H9 (cell line): ENCODE measurements around the gene G6PC2. TPM values are rescaled to one million over a fixed set of nuclear protein-coding genes. Genes with fewer than 3 reads are reported as not detected.

ENCODE experiments used
- DNase-seq: peaks from one replicate; pipeline ENCODE4 v3.0.0-alpha.2; 2017
- H2AFZ ChIP-seq: one replicate; pipeline ENCODE4 v1.6.1; 2013; ENCODE audit warnings: mild to moderate bottlenecking, low read length, control low read depth, moderate library complexity
- H2AK5ac ChIP-seq: 2 replicates; pipeline ENCODE4 v1.6.1; 2013; ENCODE audit warnings: low read length, control low read depth, mixed read lengths; ENCODE audit not compliant: insufficient read length
- H2BK120ac ChIP-seq: one replicate; pipeline ENCODE4 v1.6.1; 2013; ENCODE audit warnings: low read depth, mild to moderate bottlenecking, low read length, control low read depth, inconsistent platforms; ENCODE audit not compliant: poor library complexity, severe bottlenecking
- H2BK12ac ChIP-seq: 2 replicates; pipeline ENCODE4 v1.6.1; 2013; ENCODE audit warnings: low read length, control low read depth, mixed read lengths, low read depth; ENCODE audit not compliant: insufficient read length
- H2BK15ac ChIP-seq: 2 replicates; pipeline ENCODE4 v1.6.1; 2013; ENCODE audit warnings: low read depth, low read length, control low read depth
- H2BK20ac ChIP-seq: one replicate; pipeline ENCODE4 v1.6.1; 2013; ENCODE audit warnings: low read depth, mild to moderate bottlenecking, low read length, control low read depth, inconsistent platforms; ENCODE audit not compliant: poor library complexity, severe bottlenecking
- H2BK5ac ChIP-seq: 2 replicates; pipeline ENCODE4 v1.6.1; 2013; ENCODE audit warnings: low read length, control low read depth, mixed read lengths; ENCODE audit not compliant: insufficient read length
- H3K14ac ChIP-seq: 2 replicates; pipeline ENCODE4 v1.6.1; 2013; ENCODE audit warnings: low read length, control low read depth; ENCODE audit not compliant: insufficient read depth
- H3K18ac ChIP-seq: 2 replicates; pipeline ENCODE4 v1.6.1; 2013; ENCODE audit warnings: low read depth, mild to moderate bottlenecking, mixed read lengths, low read length, control low read depth; ENCODE audit not compliant: insufficient read length
- H3K23ac ChIP-seq: 2 replicates; pipeline ENCODE4 v1.6.1; 2013; ENCODE audit warnings: low read length, control low read depth, mixed read lengths, low read depth; ENCODE audit not compliant: insufficient read length
- H3K23me2 ChIP-seq: 2 replicates; pipeline ENCODE4 v1.6.1; 2013; ENCODE audit warnings: low read depth, mild to moderate bottlenecking, mixed read lengths, low read length, control low read depth; ENCODE audit not compliant: insufficient read length, poor library complexity, severe bottlenecking
- H3K27ac ChIP-seq: 2 replicates; pipeline ENCODE4 v1.5.1; 2013; ENCODE audit warnings: low read length, control low read depth, mixed read lengths, low read depth; ENCODE audit not compliant: insufficient read length
- H3K27me3 ChIP-seq: 2 replicates; pipeline ENCODE4 v1.6.1; 2013; ENCODE audit warnings: low read length, control low read depth, inconsistent platforms; ENCODE audit not compliant: insufficient read depth
- H3K4ac ChIP-seq: 2 replicates; pipeline ENCODE4 v1.6.1; 2013; ENCODE audit warnings: low read depth, mild to moderate bottlenecking, control low read depth, inconsistent platforms, low read length, moderate library complexity
- H3K4me1 ChIP-seq: 2 replicates; pipeline ENCODE4 v1.6.1; 2013; ENCODE audit warnings: low read length, control low read depth, inconsistent platforms; ENCODE audit not compliant: insufficient read depth
- H3K4me2 ChIP-seq: 2 replicates; pipeline ENCODE4 v1.6.1; 2013; ENCODE audit warnings: low read length, control low read depth, mixed read lengths; ENCODE audit not compliant: insufficient read length, insufficient read depth
- H3K56ac ChIP-seq: 2 replicates; pipeline ENCODE4 v1.6.1; 2013; ENCODE audit warnings: low read depth, mild to moderate bottlenecking, mixed read lengths, low read length, control low read depth; ENCODE audit not compliant: insufficient read length
- H3K79me1 ChIP-seq: 2 replicates; pipeline ENCODE4 v1.6.1; 2013; ENCODE audit warnings: low read depth, mild to moderate bottlenecking, moderate library complexity, low read length, control low read depth, inconsistent platforms; ENCODE audit not compliant: insufficient read depth, poor library complexity, severe bottlenecking
- H3K79me2 ChIP-seq: 2 replicates; pipeline ENCODE4 v1.6.1; 2013; ENCODE audit warnings: low read length, control low read depth, inconsistent platforms; ENCODE audit not compliant: insufficient read depth
- H3K9ac ChIP-seq: 2 replicates; pipeline ENCODE4 v1.6.1; 2013; ENCODE audit warnings: low read length, control low read depth, mixed read lengths; ENCODE audit not compliant: insufficient read length; ENCODE audit errors: extremely low read depth
- H3K9me3 ChIP-seq: one replicate; pipeline ENCODE4 v1.6.1; 2013; ENCODE audit warnings: low read depth, low read length, inconsistent platforms; ENCODE audit not compliant: control insufficient read depth
- H3T11ph ChIP-seq: one replicate; pipeline ENCODE4 v1.6.1; 2013; ENCODE audit warnings: mild to moderate bottlenecking, low read length, control low read depth, inconsistent platforms
- H4K20me1 ChIP-seq: one replicate; pipeline ENCODE4 v1.6.1; 2013; ENCODE audit not compliant: control insufficient read depth, insufficient read length, insufficient read depth
- H4K5ac ChIP-seq: 2 replicates; pipeline ENCODE4 v1.6.1; 2013; ENCODE audit warnings: low read depth, mild to moderate bottlenecking, mixed read lengths, low read length, control low read depth; ENCODE audit not compliant: insufficient read length
- H4K8ac ChIP-seq: replicated peaks from 2 replicates; pipeline ENCODE4 v1.6.1; 2013; ENCODE audit warnings: low read length, control low read depth, mixed read lengths, low read depth; ENCODE audit not compliant: insufficient read length
- H4K91ac ChIP-seq: 2 replicates; pipeline ENCODE4 v1.6.1; 2013; ENCODE audit warnings: low read depth, mild to moderate bottlenecking, moderate library complexity, mixed read lengths, low read length, control low read depth; ENCODE audit not compliant: insufficient read length
- H3K27ac Mint-ChIP-seq, 3 experiments: 2 replicates in 2 of 3; 3 replicates in 1 of 3; pipeline ENCODE4 v1.8.0; 2020 to 2021; ENCODE audit warnings: mixed read lengths in 3 of 3, mild to moderate bottlenecking in 1 of 3, moderate library complexity in 1 of 3
- H3K27me3 Mint-ChIP-seq: 2 replicates; pipeline ENCODE4 v1.8.0; 2021; ENCODE audit warnings: low read depth, mild to moderate bottlenecking, moderate library complexity, mixed read lengths
- H3K36me3 Mint-ChIP-seq, 3 experiments: 2 replicates in 2 of 3; 3 replicates in 1 of 3; pipeline ENCODE4 v1.8.0; 2020 to 2021; ENCODE audit warnings: low read depth in 3 of 3, mixed read lengths in 3 of 3; ENCODE audit not compliant: insufficient read depth in 1 of 3
- H3K4me1 Mint-ChIP-seq, 2 experiments: 2 replicates each; pipeline ENCODE4 v1.8.0; 2020; ENCODE audit warnings: mixed read lengths in 2 of 2
- H3K4me3 Mint-ChIP-seq, 2 experiments: 2 replicates in 1 of 2; 3 replicates in 1 of 2; pipeline ENCODE4 v1.8.0; 2020 to 2021; ENCODE audit warnings: mild to moderate bottlenecking in 2 of 2, mixed read lengths in 2 of 2, moderate library complexity in 1 of 2
- H3K9me3 Mint-ChIP-seq, 2 experiments: 2 replicates in 1 of 2; 3 replicates in 1 of 2; pipeline ENCODE4 v1.8.0; 2020; ENCODE audit warnings: mild to moderate bottlenecking in 2 of 2, mixed read lengths in 2 of 2, moderate library complexity in 1 of 2
- WGBS: extraction: QIAGEN DNeasy Blood & Tissue Kit; methylation state at CpG from one replicate; pipeline ENCODE4 v1.1.7; 2013; ENCODE audit warnings: missing lambda C conversion rate, low lambda C conversion rate, mixed read lengths; ENCODE audit not compliant: insufficient read length; ENCODE audit errors: extremely low coverage; 5-methylcytosine and 5-hydroxymethylcytosine counted together
- total RNA-seq: library from RNA; stranded (reverse); gene quantifications from 2 replicates; pipeline ENCODE4 v1.2.1, GENCODE V29; 2021
- TF ChIP-seq, protein P1 (sequence below): fragments of 200-600 bp; sonication (generic); conservative IDR thresholded peaks from 3 replicates; pipeline ENCODE4 v1.8.0; 2021; ENCODE audit warnings: antibody characterized with exemption, mild to moderate bottlenecking

G6PC2 gene
- total RNA-seq, 1 experiment from 2014 or later = not detected

DNA sequence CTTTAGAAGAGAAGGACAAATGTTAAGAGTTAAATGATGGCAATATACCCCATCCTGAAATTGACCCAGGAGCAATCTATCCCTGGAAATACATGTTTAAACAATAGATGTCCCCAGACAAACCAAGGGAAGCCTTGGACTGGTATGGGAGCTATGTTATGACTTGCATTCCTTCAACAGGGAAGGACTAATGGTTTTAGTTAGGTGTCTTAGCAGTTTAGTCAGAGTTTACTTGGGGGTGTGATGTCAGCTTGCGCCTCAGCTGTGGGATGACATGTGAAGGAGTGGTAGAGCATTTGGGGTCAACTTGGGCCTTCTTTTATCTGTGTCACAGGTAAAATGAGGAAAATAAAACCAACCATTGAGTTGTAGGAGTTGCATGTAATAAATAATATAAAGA lies 47.6 kb upstream of the G6PC2 start:
- Histone ChIP-seq H4K20me1 (no peaks in the 10 kb centered on the region), H3K27ac (no peak overlapping the region), H3K4ac (no peak overlapping the region), H2BK120ac (no peak overlapping the region), H3K9me3 (no peaks in the 10 kb centered on the region), H4K8ac (no peak overlapping the region), H4K91ac (no peak overlapping the region), H3K27me3 (no peaks in the 10 kb centered on the region), H2BK5ac (no peak overlapping the region), H3K23me2 (no peaks in the 10 kb centered on the region), H3K4me2 (no peak overlapping the region), H2AK5ac (no peak overlapping the region), H2AFZ (no peak overlapping the region), H3K79me2 (no peaks in the 10 kb centered on the region), H3K4me1 (no peaks in the 10 kb centered on the region), H3T11ph (no peak overlapping the region), H3K79me1 (no peaks in the 10 kb centered on the region), H3K56ac (no peak overlapping the region), H3K18ac (no peak overlapping the region), H3K14ac (no peak overlapping the region), H2BK20ac (no peak overlapping the region), H3K9ac (no peak overlapping the region), H2BK12ac (no peak overlapping the region), H2BK15ac (no peak overlapping the region), H4K5ac (no peak overlapping the region), H3K23ac (no peak overlapping the region)
- Mint-ChIP-seq H3K27me3 (no peaks in the 10 kb centered on the region), H3K4me1 (peaks cover 10 to 11% of the 10 kb centered on the region in 2 experiments; a peak in 2 of 4 replicates), H3K9me3 (no peaks in the 10 kb centered on the region), H3K27ac (no peak overlapping the region), H3K36me3 (peaks cover 7 to 13% (median 11%) of the 10 kb centered on the region in 3 experiments; a peak in 6 of 7 replicates), H3K4me3 (no peak overlapping the region)
- DNase-seq = no peak
- TF ChIP-seq, protein P1, sequence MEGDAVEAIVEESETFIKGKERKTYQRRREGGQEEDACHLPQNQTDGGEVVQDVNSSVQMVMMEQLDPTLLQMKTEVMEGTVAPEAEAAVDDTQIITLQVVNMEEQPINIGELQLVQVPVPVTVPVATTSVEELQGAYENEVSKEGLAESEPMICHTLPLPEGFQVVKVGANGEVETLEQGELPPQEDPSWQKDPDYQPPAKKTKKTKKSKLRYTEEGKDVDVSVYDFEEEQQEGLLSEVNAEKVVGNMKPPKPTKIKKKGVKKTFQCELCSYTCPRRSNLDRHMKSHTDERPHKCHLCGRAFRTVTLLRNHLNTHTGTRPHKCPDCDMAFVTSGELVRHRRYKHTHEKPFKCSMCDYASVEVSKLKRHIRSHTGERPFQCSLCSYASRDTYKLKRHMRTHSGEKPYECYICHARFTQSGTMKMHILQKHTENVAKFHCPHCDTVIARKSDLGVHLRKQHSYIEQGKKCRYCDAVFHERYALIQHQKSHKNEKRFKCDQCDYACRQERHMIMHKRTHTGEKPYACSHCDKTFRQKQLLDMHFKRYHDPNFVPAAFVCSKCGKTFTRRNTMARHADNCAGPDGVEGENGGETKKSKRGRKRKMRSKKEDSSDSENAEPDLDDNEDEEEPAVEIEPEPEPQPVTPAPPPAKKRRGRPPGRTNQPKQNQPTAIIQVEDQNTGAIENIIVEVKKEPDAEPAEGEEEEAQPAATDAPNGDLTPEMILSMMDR = no peak
- WGBS = no CpG with 5 or more reads among the region's 1 CpG
